ENCODE data around the gene MYLK2. TPM values are rescaled to one million over a fixed set of nuclear protein-coding genes. Genes with fewer than 3 reads are reported as not detected.

MYLK2 gene
- total and polyA plus RNA-seq, 10 of the 15 experiments (the other 5 are each of a cell fraction or from before 2014, with no cell fraction given) = 0.04 to 0.67 (median 0.18) TPM; not detected in 1

- intact Hi-C loops (cut with micrococcal nuclease; ENCODE audit: unreplicated experiment) = loop anchor here (1.0 to 2.0 kb wide), 4 partner anchors 24 to 270 kb away; partner anchors contain the start of gene PDRG1
- ChIA-PET CTCF (interaction anchor here (0.6 to 8.8 kb wide), 40 partner anchors 8 to 1034 kb away, joined by 3 to 109 read pairs (median 4); partner anchors contain the start of genes FOXS1 and PDRG1), POLR2A (interaction anchor here (1.0 kb wide), 1 partner anchor 11 kb away, joined by 3 read pairs; no protein-coding TSS in a partner anchor), RAD21 (ENCODE audit: unreplicated experiment) (interaction anchor here (0.5 to 4.1 kb wide), 12 partner anchors 9 to 324 kb away, joined by 3 to 25 read pairs (median 4); partner anchors contain the start of genes FOXS1 and PDRG1), SMC1A (ENCODE audit: uncharacterized antibody, unreplicated experiment) (interaction anchor here (0.6 to 2.6 kb wide), 16 partner anchors 11 to 306 kb away, joined by 3 to 17 read pairs (median 4); partner anchors contain the start of gene PDRG1)
- H3K9me3 ChIP-seq (replicated peaks; ENCODE audit: control insufficient read depth, insufficient read depth, low read length) = no peaks in the 10 kb centered on the region
- H4K20me1 ChIP-seq (ENCODE audit: control insufficient read depth, insufficient read depth) = no peaks in the 10 kb centered on the region
- DNase-seq (ENCODE audit: low read depth, low spot score) (no peak), ATAC-seq (peak; percentile 97), FAIRE-seq (no peak)
- peak overlapping the region; percentile 34 for H2AFZ ChIP-seq (ENCODE audit: control insufficient read depth, low read depth, low read length)
- H3K4me1 ChIP-seq (ENCODE audit: control insufficient read depth, insufficient read depth, low read length) = no peaks in the 10 kb centered on the region
- H3K27ac ChIP-seq (ENCODE audit: control insufficient read depth, insufficient read depth) = no peak overlapping the region
- no peaks in the 10 kb centered on the region for H3K79me2 ChIP-seq (ENCODE audit: control insufficient read depth, insufficient read depth, low read length)
- no peak overlapping the region for H3K4me2 ChIP-seq (ENCODE audit: control insufficient read depth, insufficient read depth)
- TF ChIP-seq CEBPZ (IDR thresholded peaks at IDR 0.05; ENCODE audit: low read depth, low read length) (no peak), BHLHE40 (IDR thresholded peaks at IDR 0.05; ENCODE audit: borderline replicate concordance in 1 of 2, low read depth in 2 of 2, low read length in 1 of 2) (0 out of 4 replicates have a peak, but pooled peaks of 1 of the 2 experiments have one; percentile 16), CTCF (IDR thresholded peaks at IDR 0.05 in 2 of 3, conservative IDR thresholded peaks at IDR 0.05 in 1 of 3; ENCODE audit: control insufficient read depth in 2 of 3, extremely low read depth in 1 of 3, insufficient read depth in 1 of 3, low read depth in 3 of 3, low read length in 3 of 3) (peak; percentile 96 to 98 (median 98); a peak in 5 of 6 replicates), ZNF207 (IDR thresholded peaks at IDR 0.05; ENCODE audit: borderline replicate concordance) (no peak), SMC3 (IDR thresholded peaks at IDR 0.05; ENCODE audit: borderline replicate concordance, low read length) (peak; percentile 85), YY1 (IDR thresholded peaks at IDR 0.05; ENCODE audit: low read depth, low read length) (peak; percentile 70), RAD21 (IDR thresholded peaks at IDR 0.05; ENCODE audit: insufficient read depth, low read depth, low read length) (peak; percentile 86), EP300 (IDR thresholded peaks at IDR 0.05; ENCODE audit: borderline replicate concordance in 1 of 2, control insufficient read depth in 1 of 2, low read depth in 2 of 2, low read length in 2 of 2) (no peak), FOS (IDR thresholded peaks at IDR 0.05; ENCODE audit: borderline replicate concordance, extremely low read depth, insufficient read length) (no peak), NBN (IDR thresholded peaks at IDR 0.05) (no peak), CBX5 (IDR thresholded peaks at IDR 0.05; ENCODE audit: low read depth) (no peak)
- 4% methylated on average over 28 of the region's 29 CpGs for WGBS (ENCODE audit: insufficient coverage, insufficient replicate concordance, low lambda C conversion rate, missing lambda C conversion rate)
- H3K4me3 ChIP-seq = no peak overlapping the region
- no TSS peak for BruUV-seq (replicated peaks)
- no peak overlapping the region for H3K9ac ChIP-seq (ENCODE audit: control insufficient read depth, insufficient read depth, low read length)
- H3K36me3 ChIP-seq (ENCODE audit: control insufficient read depth in 2 of 2, insufficient read depth in 2 of 2, low read length in 1 of 2) = no peaks in the 10 kb centered on the region
- no peaks in the 10 kb centered on the region for H3K27me3 ChIP-seq (replicated peaks in 1 of 2; ENCODE audit: control insufficient read depth in 2 of 2, insufficient read depth in 2 of 2, low read length in 1 of 2)
- in situ Hi-C loops (cut with MboI) = loop anchor here (10.0 kb wide), 1 partner anchor 832 kb away; no protein-coding TSS in a partner anchor
Measured at GRCh38 chr20:31822421-31823330, 3.5 kb downstream of the MYLK2 start.

All from GM12878 (cell line).